DMS 273 treated with DMSO at 0.1 percent for 48 hours (cell line): ENCODE measurements around the gene CFL2.

Source experiments
- DNase-seq: peaks from one replicate; lab custom pipeline; 2025; lab: John Stamatoyannopoulos, UW

Gene CFL2

GRCh38 chr14:34676516-34677211 is 37.7 kb downstream of the CFL2 start:
- peak; percentile 50 for DNase-seq

DNA sequence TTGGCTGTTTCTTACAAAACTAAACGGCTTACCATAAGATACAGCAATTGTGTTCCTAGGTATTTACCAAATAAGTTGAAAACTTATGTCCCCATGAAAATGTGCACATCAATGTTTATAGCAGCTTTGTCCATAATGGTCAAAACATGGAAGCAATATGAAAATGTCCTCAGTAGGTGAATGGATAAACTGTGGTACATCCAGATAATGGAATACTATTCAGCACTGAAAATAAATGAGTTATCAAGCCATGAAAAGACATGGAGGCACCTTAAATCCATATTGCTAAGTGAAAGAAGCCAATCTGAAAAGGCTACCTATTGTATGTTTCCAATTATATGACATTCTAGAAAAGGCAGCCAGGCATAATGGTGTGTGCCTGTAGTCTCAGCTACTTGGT is 40.7 kb downstream of the CFL2 start:
- DNase-seq = no peak

- DNase-seq = no peak
These were observed 42.7 kb downstream of the CFL2 start for GRCh38 chr14:34671716-34672115.

DNA sequence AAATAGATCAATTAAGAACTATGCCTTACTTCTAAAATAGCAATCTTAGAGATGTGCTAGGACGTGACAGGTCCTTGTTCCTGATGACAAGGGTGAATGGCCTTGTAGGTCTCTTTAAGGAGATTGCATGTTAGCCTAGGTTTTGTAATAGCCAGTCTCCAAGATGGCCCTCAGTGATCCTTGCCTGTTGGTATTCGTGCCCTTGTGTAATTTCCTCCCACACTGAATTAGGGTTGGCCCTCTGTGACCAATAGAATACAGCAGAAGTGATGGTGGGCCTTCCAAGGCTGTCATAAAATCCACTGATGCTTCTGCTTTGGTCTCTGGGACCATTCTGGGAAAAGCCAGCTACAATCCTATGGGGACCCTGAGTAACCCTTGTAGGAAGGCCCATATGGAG is 46.3 kb downstream of the CFL2 start:
- DNase-seq = no peak

DNA sequence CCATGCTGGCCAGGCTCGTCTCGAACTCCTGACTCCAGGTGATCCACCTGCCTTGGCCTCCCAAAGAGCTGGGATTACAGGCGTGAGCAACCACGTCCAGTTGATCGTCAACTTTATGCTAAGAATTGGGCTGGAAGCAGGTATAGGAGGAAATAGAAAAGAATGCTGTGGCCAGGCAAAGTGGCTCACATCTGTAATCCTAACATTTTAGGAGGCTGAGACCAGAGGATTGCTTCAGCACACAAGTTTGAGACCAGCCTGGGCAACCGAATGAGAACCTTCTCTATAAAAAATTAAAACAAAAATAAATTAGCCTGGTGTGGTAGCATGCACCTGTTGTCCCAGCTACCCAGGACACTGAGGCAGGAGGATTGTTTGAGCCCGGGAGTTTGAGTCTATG is 47.4 kb downstream of the CFL2 start:
- DNase-seq = no peak

- no peak for DNase-seq
These were observed 48.5 kb downstream of the CFL2 start for GRCh38 chr14:34665785-34666435.

GRCh38 chr14:34662561-34663088 is 51.8 kb downstream of the CFL2 start:
- no peak for DNase-seq

DNA sequence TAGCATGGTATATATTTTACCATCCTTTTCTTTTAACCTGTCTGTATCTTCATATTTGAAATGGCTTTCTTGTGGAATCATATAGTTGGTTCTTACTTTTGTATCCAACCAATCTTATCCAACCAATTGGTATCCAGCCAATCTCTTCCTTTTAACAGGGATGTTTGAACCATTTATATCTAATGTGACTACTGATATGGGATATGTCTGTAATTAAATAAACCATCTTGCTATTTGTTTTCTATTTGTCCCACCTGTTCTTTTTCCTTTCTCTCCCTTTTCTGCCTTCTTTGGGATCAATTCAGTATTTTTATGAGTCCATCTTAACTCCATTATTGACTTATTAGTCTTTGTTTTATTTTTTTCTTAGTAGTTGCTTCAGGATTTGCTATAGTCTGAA is 53.6 kb downstream of the CFL2 start:
- no peak for DNase-seq
